ENCODE data around the gene RIPK4. TPM values are rescaled to one million over a fixed set of nuclear protein-coding genes. Genes with fewer than 3 reads are reported as not detected.
"Not testable (repeated sequence)": the region's sequence is repeated elsewhere in the genome, so short reads cannot be mapped to it uniquely, and the experiment has no call there.

Gene RIPK4
- total RNA-seq, 1 experiment from 2014 or later, result 24.1 TPM

DNA sequence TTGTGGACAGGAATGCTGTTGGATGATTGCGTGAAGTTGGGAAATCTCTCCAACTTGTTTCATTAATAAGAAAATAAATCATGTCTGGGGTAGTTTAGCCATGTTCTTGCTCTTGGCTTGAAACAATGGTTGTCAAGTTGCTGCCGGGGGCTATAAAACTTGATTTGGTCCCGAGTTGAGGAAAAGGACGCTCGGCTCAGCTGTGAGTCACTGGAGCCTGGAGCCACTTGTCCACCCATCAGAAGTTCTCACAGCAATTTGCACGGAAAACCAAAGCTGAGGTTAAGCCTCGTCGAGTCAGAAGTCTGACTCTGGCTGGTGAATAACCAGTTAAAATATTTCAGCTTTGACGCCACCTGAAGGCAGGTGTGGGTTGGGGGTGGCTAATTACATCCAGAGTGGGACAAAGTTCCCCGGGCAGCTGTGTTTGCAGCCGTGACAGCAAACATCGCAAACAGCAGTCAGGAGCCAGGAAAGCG, 19.7 kb upstream of the RIPK4 start:
- ChIA-PET CTCF (interaction anchor here (0.6 to 1.3 kb wide), 2 partner anchors 8 to 33 kb away, joined by 3 to 4 read pairs; no protein-coding TSS in a partner anchor), POLR2A (interaction anchor here (0.6 to 0.7 kb wide), 4 partner anchors 18 to 197 kb away, joined by 3 to 9 read pairs (median 5); no protein-coding TSS in a partner anchor)
- Mint-ChIP-seq H3K36me3 (ENCODE audit: insufficient read depth, unreplicated experiment) (peaks cover 6% of the 10 kb centered on the region), H3K27ac (ENCODE audit: unreplicated experiment) (peak overlapping the region; percentile 67), H3K27me3 (ENCODE audit: insufficient read depth, unreplicated experiment) (no peaks in the 10 kb centered on the region), H3K4me1 (ENCODE audit: low read depth, unreplicated experiment) (peaks cover 24% of the 10 kb centered on the region), H3K9me3 (ENCODE audit: unreplicated experiment) (peaks cover 10% of the 10 kb centered on the region), H3K4me3 (ENCODE audit: unreplicated experiment) (peak overlapping the region; percentile 5)
- BruUV-seq (replicated peaks), result no TSS peak
- peak; percentile 67 to 75 for DNase-seq
- Histone ChIP-seq H3K27me3 (replicated peaks; ENCODE audit: control insufficient read depth, insufficient read depth, low read length) (no peaks in the 10 kb centered on the region), H3K4me1 (peaks cover 26% of the 10 kb centered on the region), H3K36me3 (ENCODE audit: control insufficient read depth, insufficient read depth, low read length) (no peaks in the 10 kb centered on the region), H3K9me3 (no peaks in the 10 kb centered on the region), H3K4me3 (ENCODE audit: low read depth, low read length) (no peak overlapping the region)
- TF ChIP-seq, protein P1, sequence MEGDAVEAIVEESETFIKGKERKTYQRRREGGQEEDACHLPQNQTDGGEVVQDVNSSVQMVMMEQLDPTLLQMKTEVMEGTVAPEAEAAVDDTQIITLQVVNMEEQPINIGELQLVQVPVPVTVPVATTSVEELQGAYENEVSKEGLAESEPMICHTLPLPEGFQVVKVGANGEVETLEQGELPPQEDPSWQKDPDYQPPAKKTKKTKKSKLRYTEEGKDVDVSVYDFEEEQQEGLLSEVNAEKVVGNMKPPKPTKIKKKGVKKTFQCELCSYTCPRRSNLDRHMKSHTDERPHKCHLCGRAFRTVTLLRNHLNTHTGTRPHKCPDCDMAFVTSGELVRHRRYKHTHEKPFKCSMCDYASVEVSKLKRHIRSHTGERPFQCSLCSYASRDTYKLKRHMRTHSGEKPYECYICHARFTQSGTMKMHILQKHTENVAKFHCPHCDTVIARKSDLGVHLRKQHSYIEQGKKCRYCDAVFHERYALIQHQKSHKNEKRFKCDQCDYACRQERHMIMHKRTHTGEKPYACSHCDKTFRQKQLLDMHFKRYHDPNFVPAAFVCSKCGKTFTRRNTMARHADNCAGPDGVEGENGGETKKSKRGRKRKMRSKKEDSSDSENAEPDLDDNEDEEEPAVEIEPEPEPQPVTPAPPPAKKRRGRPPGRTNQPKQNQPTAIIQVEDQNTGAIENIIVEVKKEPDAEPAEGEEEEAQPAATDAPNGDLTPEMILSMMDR (IDR thresholded peaks at IDR 0.05; ENCODE audit: insufficient read depth in 1 of 2, low read depth in 1 of 2, low read length in 1 of 2, severe bottlenecking in 1 of 2, unreplicated experiment in 1 of 2), result no peak
- intact Hi-C loops (cut with micrococcal nuclease; ENCODE audit: unreplicated experiment), result no loop called here

DNA sequence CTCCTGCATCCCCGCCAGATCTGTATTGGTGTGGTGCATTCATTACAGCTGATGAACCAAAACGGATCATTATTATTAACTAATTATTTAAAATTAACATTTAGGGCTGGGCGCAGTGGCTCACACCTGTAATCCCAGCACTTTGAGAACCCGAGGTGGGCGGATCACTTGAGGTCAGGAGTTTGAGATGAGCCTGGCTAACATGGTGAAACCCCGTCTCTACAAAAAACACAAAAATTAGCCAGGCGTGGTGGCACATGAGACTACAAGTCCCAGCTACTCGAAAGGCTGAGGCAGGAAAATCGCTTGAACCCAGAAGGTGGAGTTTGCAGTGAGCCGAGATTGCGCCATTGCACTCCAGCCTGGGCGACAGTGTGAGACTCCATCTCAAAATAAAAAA, 18.4 kb upstream of the RIPK4 start:
- DNase-seq; H3K27ac Mint-ChIP-seq (ENCODE audit: unreplicated experiment); H3K36me3 ChIP-seq (ENCODE audit: control insufficient read depth, insufficient read depth, low read length); POLR2A ChIA-PET; BruUV-seq (replicated peaks); H3K27me3 Mint-ChIP-seq (ENCODE audit: insufficient read depth, unreplicated experiment); intact Hi-C loops (cut with micrococcal nuclease; ENCODE audit: unreplicated experiment); H3K4me3 ChIP-seq (ENCODE audit: low read depth, low read length); H3K4me3 Mint-ChIP-seq (ENCODE audit: unreplicated experiment); H3K9me3 ChIP-seq; H3K27me3 ChIP-seq (replicated peaks; ENCODE audit: control insufficient read depth, insufficient read depth, low read length); H3K36me3 Mint-ChIP-seq (ENCODE audit: insufficient read depth, unreplicated experiment); H3K9me3 Mint-ChIP-seq (ENCODE audit: unreplicated experiment): not testable (repeated sequence)
- CTCF ChIA-PET, result interaction anchor here (0.7 kb wide), 1 partner anchor 20 kb away, joined by 4 read pairs; no protein-coding TSS in a partner anchor
- peaks cover 31% of the 10 kb centered on the region for H3K4me1 Mint-ChIP-seq (ENCODE audit: low read depth, unreplicated experiment)
- peaks cover 26% of the 10 kb centered on the region for H3K4me1 ChIP-seq

DNA sequence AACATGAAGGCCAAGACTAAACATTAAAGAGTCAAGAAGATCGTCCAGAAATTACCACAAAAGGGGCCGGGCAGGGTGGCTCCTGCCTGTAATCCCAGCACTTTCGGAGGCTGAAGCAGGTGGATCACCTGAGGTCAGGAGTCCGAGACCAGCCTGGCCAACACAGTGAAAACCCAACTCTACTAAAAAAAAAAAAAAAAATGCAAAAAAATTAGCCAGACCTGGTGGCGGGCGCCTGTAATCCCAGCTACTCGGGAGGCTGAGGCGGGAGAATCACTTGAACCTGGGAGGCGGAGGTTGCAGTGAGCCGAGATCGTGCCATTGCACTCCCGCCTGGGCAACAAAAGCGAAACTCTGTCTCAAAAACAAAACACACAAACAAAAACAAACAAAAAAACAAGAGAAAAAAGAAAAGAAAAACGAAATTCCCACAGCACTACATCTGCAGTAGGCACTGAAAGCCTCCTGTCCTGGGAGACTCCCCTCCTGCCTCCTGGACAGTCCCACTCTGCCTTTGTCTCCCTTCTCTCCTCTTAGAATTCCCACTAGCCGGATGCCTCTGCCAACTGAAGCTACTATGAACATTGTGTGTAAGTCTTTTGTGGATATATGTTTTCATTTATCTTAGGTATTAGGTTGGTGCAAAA, 17.7 kb upstream of the RIPK4 start:
- Mint-ChIP-seq H3K4me1 (ENCODE audit: low read depth, unreplicated experiment) (peaks cover 38% of the 10 kb centered on the region), H3K27me3 (ENCODE audit: insufficient read depth, unreplicated experiment) (no peaks in the 10 kb centered on the region), H3K27ac (ENCODE audit: unreplicated experiment) (peak overlapping the region; percentile 86), H3K36me3 (ENCODE audit: insufficient read depth, unreplicated experiment) (peaks cover 6% of the 10 kb centered on the region), H3K4me3 (ENCODE audit: unreplicated experiment) (peak overlapping the region; percentile 65), H3K9me3 (ENCODE audit: unreplicated experiment) (peaks cover 10% of the 10 kb centered on the region)
- CTCF ChIA-PET, result interaction anchor here (0.6 kb wide), 1 partner anchor 130 kb away, joined by 3 read pairs; no protein-coding TSS in a partner anchor
- POLR2A ChIA-PET, result no interaction called here
- H3K4me1 ChIP-seq, result peaks cover 30% of the 10 kb centered on the region
- DNase-seq, result no peak
- no peak overlapping the region for H3K4me3 ChIP-seq (ENCODE audit: low read depth, low read length)
- no peaks in the 10 kb centered on the region for H3K27me3 ChIP-seq (replicated peaks; ENCODE audit: control insufficient read depth, insufficient read depth, low read length)
- intact Hi-C loops (cut with micrococcal nuclease; ENCODE audit: unreplicated experiment), result no loop called here
- TF ChIP-seq, protein P1 (IDR thresholded peaks at IDR 0.05; ENCODE audit: insufficient read depth in 1 of 2, low read depth in 1 of 2, low read length in 1 of 2, severe bottlenecking in 1 of 2, unreplicated experiment in 1 of 2), result no peak
- no TSS peak for BruUV-seq (replicated peaks)
- no peaks in the 10 kb centered on the region for H3K36me3 ChIP-seq (ENCODE audit: control insufficient read depth, insufficient read depth, low read length)
- H3K9me3 ChIP-seq, result no peaks in the 10 kb centered on the region
